SU-DHL-6 (cell line): ENCODE results near the gene TADA3.

Source experiments
- H2AFZ ChIP-seq: fragments of 200-600 bp; sonication (generic); 2 replicates; pipeline ENCODE4 v1.6.1; 2014; ENCODE audit warnings: low read depth, mild to moderate bottlenecking, moderate library complexity, mixed read lengths, antibody characterized with exemption, low read length; ENCODE audit not compliant: severe bottlenecking
- H3F3A ChIP-seq: fragments of 200-600 bp; shearing (Covaris generic); 2 replicates; pipeline ENCODE4 v1.6.0; 2016; ENCODE audit warnings: antibody characterized with exemption, mild to moderate bottlenecking; ENCODE audit not compliant: insufficient read depth
- H3K27ac ChIP-seq: fragments of 200-600 bp; sonication (generic); 2 replicates; pipeline ENCODE4 v1.5.1; 2016; ENCODE audit warnings: low read depth, mild to moderate bottlenecking, low read length, moderate library complexity, mixed read lengths
- H3K27me3 ChIP-seq: fragments of 200-600 bp; sonication (generic), shearing (Covaris generic); 2 replicates; pipeline ENCODE4 v1.6.0; 2014; ENCODE audit warnings: mild to moderate bottlenecking, low read length
- H3K36me3 ChIP-seq: fragments of 200-600 bp; sonication (generic); 2 replicates; pipeline ENCODE4 v1.6.1; 2014; ENCODE audit warnings: mild to moderate bottlenecking, low read length, mixed read lengths
- H3K4me2 ChIP-seq: fragments of 300-600, 200-600 bp; shearing (Covaris generic), sonication (generic); 2 replicates; pipeline ENCODE4 v1.6.0; 2014; ENCODE audit warnings: low read length, low read depth, mild to moderate bottlenecking; ENCODE audit not compliant: poor library complexity, severe bottlenecking
- H3K4me3 ChIP-seq: fragments of 200-600 bp; sonication (generic); 2 replicates; pipeline ENCODE4 v1.5.1; 2014; ENCODE audit warnings: antibody characterized with exemption, low read length, mild to moderate bottlenecking, mixed read lengths; ENCODE audit not compliant: insufficient read depth, poor library complexity, severe bottlenecking
- H3K79me2 ChIP-seq: fragments of 200-600 bp; sonication (generic); 2 replicates; pipeline ENCODE4 v1.6.1; 2014; ENCODE audit warnings: mild to moderate bottlenecking, low read length, moderate library complexity; ENCODE audit not compliant: insufficient read depth
- H3K9ac ChIP-seq: fragments of 200-600 bp; sonication (generic); 2 replicates; pipeline ENCODE4 v1.7.0; 2014; ENCODE audit warnings: mild to moderate bottlenecking, low read length
- H3K9me2 ChIP-seq: fragments of 200-600 bp; sonication (generic); replicated peaks from 2 replicates; pipeline ENCODE4 v1.6.1; 2014; ENCODE audit warnings: low read length; ENCODE audit not compliant: insufficient read depth
- H3K9me3 ChIP-seq: fragments of 200-600 bp; sonication (generic); 2 replicates; pipeline ENCODE4 v1.6.1; 2014; ENCODE audit warnings: low read length, mixed read lengths; ENCODE audit not compliant: insufficient read depth
- H4K20me1 ChIP-seq: fragments of 200-600 bp; sonication (generic); 2 replicates; pipeline ENCODE4 v1.6.1; 2014; ENCODE audit warnings: low read depth, mild to moderate bottlenecking, antibody characterized with exemption, low read length, moderate library complexity, mixed read lengths
- CTCF ChIP-seq: fragments of 200-600 bp; sonication (generic); IDR thresholded peaks from one replicate; pipeline ENCODE4 v1.5.1; 2017; ENCODE audit warnings: antibody characterized with exemption, mild to moderate bottlenecking, low read length, moderate library complexity; ENCODE audit not compliant: insufficient read depth, poor library complexity, severe bottlenecking
- EZH2phosphoT487 ChIP-seq: fragments of 200-600 bp; sonication (generic), shearing (Covaris generic); conservative IDR thresholded peaks from 2 replicates; pipeline ENCODE4 v1.6.1; 2018; ENCODE audit warnings: mild to moderate bottlenecking, antibody characterized with exemption, low read length, moderate library complexity, mixed read lengths

The TADA3 gene

GRCh38 chr3:9748031-9748430 lies 44.2 kb downstream of the TADA3 start:
- Histone ChIP-seq H3K4me3 (no peak overlapping the region), H3K9me2 (no peaks in the 10 kb centered on the region), H3F3A (peaks cover 12% of the 10 kb centered on the region; the same call in 1 of the 2 replicates), H3K4me2 (no peak overlapping the region), H3K79me2 (peaks cover 20% of the 10 kb centered on the region), H3K27ac (no peak overlapping the region), H2AFZ (no peak overlapping the region), H4K20me1 (no peaks in the 10 kb centered on the region), H3K9ac (no peak overlapping the region), H3K9me3 (no peaks in the 10 kb centered on the region), H3K36me3 (no peaks in the 10 kb centered on the region), H3K27me3 (no peaks in the 10 kb centered on the region)
- TF ChIP-seq CTCF (no peak), EZH2phosphoT487 (no peak)

GRCh38 chr3:9747267-9747666 lies 45.0 kb downstream of the TADA3 start:
- Histone ChIP-seq H3F3A (peaks cover 12% of the 10 kb centered on the region; the same call in 1 of the 2 replicates), H3K79me2 (peaks cover 20% of the 10 kb centered on the region), H3K9ac (no peak overlapping the region), H3K4me2 (no peak overlapping the region), H3K9me3 (no peaks in the 10 kb centered on the region), H3K27me3 (no peaks in the 10 kb centered on the region), H3K36me3 (no peaks in the 10 kb centered on the region), H3K4me3 (no peak overlapping the region), H3K9me2 (no peaks in the 10 kb centered on the region), H3K27ac (no peak overlapping the region), H2AFZ (no peak overlapping the region), H4K20me1 (no peaks in the 10 kb centered on the region)
- no peak for TF ChIP-seq CTCF
- no peak for TF ChIP-seq EZH2phosphoT487

GRCh38 chr3:9746330-9746729 lies 45.9 kb downstream of the TADA3 start:
- Histone ChIP-seq H3K4me3 (no peak overlapping the region), H3K9me2 (no peaks in the 10 kb centered on the region), H3K79me2 (peaks cover 12% of the 10 kb centered on the region), H3K36me3 (no peaks in the 10 kb centered on the region), H3K27me3 (no peaks in the 10 kb centered on the region), H3K9me3 (no peaks in the 10 kb centered on the region), H3F3A (peaks cover 4% of the 10 kb centered on the region; the same call in 1 of the 2 replicates), H2AFZ (no peak overlapping the region), H4K20me1 (no peaks in the 10 kb centered on the region), H3K27ac (no peak overlapping the region), H3K4me2 (no peak overlapping the region), H3K9ac (no peak overlapping the region)
- TF ChIP-seq EZH2phosphoT487 (no peak), CTCF (no peak)

GRCh38 chr3:9745521-9745920 lies 46.8 kb downstream of the TADA3 start:
- no peak overlapping the region for H3K9ac ChIP-seq
- no peak overlapping the region for H3K27ac ChIP-seq
- no peaks in the 10 kb centered on the region for H3K36me3 ChIP-seq
- no peaks in the 10 kb centered on the region for H3K9me2 ChIP-seq
- no peaks in the 10 kb centered on the region for H3K9me3 ChIP-seq
- no peak overlapping the region for H3K4me3 ChIP-seq
- TF ChIP-seq CTCF (no peak), EZH2phosphoT487 (no peak)
- H3K79me2 ChIP-seq = peaks cover 4% of the 10 kb centered on the region
- H3K27me3 ChIP-seq = no peaks in the 10 kb centered on the region
- no peaks in the 10 kb centered on the region; the same call in 1 of the 2 replicates for H3F3A ChIP-seq
- H4K20me1 ChIP-seq = no peaks in the 10 kb centered on the region
- no peak overlapping the region for H3K4me2 ChIP-seq
- H2AFZ ChIP-seq = no peak overlapping the region
